Measurements from ENCODE around the gene DPM1.

Gene DPM1

GRCh38 chr20:50929299-50930138 lies 28.8 kb downstream of the DPM1 start:
- peak; percentile 95 for DNase-seq

- DNase-seq = peak in 1 of 2 experiments; percentile 5
Observed at GRCh38 chr20:50928469-50928868, 29.9 kb downstream of the DPM1 start.

- no peak for DNase-seq
Observed at GRCh38 chr20:50926530-50926929, 31.8 kb downstream of the DPM1 start.

GRCh38 chr20:50924261-50924920 lies 33.9 kb downstream of the DPM1 start:
- no peak for DNase-seq

GRCh38 chr20:50921803-50922501 lies 36.4 kb downstream of the DPM1 start:
- DNase-seq = no peak

GRCh38 chr20:50920997-50921396 lies 37.3 kb downstream of the DPM1 start:
- no peak for DNase-seq

- DNase-seq = no peak
Observed at GRCh38 chr20:50919567-50919966, 38.8 kb downstream of the DPM1 start.

GRCh38 chr20:50918403-50918802 lies 39.9 kb downstream of the DPM1 start:
- DNase-seq = no peak

- no peak for DNase-seq
Observed at GRCh38 chr20:50916934-50917333, 41.4 kb downstream of the DPM1 start.

- no peak for DNase-seq
Observed at GRCh38 chr20:50916257-50916656, 42.1 kb downstream of the DPM1 start.

GRCh38 chr20:50915424-50915823 lies 42.9 kb downstream of the DPM1 start:
- DNase-seq = no peak

- DNase-seq = peak; percentile 31 to 38
Observed at GRCh38 chr20:50913690-50914375, 44.5 kb downstream of the DPM1 start.

- no peak for DNase-seq
Observed at GRCh38 chr20:50911716-50912115, 46.6 kb downstream of the DPM1 start.

GRCh38 chr20:50911030-50911429 lies 47.3 kb downstream of the DPM1 start:
- no peak for DNase-seq

GRCh38 chr20:50909413-50909812 lies 48.9 kb downstream of the DPM1 start:
- no peak for DNase-seq

- no peak for DNase-seq
Observed at GRCh38 chr20:50904067-50904570, 54.2 kb downstream of the DPM1 start.

GRCh38 chr20:50903353-50904051 lies 54.8 kb downstream of the DPM1 start:
- no peak for DNase-seq

- DNase-seq = no peak
Observed at GRCh38 chr20:50901301-50901700, 57.0 kb downstream of the DPM1 start.

GRCh38 chr20:50900261-50900660 lies 58.1 kb downstream of the DPM1 start:
- DNase-seq = no peak

- no peak for DNase-seq
Observed at GRCh38 chr20:50898475-50898874, 59.9 kb downstream of the DPM1 start.

GRCh38 chr20:50895111-50895830 lies 63.1 kb downstream of the DPM1 start:
- DNase-seq = no peak

- no peak for DNase-seq
Observed at GRCh38 chr20:50893620-50894019, 64.7 kb downstream of the DPM1 start.
